Measurements from ENCODE around the gene ABHD17B.
"Not testable (repeated sequence)": the region's sequence is repeated elsewhere in the genome, so short reads cannot be mapped to it uniquely, and the experiment has no call there.

ABHD17B gene

DNA sequence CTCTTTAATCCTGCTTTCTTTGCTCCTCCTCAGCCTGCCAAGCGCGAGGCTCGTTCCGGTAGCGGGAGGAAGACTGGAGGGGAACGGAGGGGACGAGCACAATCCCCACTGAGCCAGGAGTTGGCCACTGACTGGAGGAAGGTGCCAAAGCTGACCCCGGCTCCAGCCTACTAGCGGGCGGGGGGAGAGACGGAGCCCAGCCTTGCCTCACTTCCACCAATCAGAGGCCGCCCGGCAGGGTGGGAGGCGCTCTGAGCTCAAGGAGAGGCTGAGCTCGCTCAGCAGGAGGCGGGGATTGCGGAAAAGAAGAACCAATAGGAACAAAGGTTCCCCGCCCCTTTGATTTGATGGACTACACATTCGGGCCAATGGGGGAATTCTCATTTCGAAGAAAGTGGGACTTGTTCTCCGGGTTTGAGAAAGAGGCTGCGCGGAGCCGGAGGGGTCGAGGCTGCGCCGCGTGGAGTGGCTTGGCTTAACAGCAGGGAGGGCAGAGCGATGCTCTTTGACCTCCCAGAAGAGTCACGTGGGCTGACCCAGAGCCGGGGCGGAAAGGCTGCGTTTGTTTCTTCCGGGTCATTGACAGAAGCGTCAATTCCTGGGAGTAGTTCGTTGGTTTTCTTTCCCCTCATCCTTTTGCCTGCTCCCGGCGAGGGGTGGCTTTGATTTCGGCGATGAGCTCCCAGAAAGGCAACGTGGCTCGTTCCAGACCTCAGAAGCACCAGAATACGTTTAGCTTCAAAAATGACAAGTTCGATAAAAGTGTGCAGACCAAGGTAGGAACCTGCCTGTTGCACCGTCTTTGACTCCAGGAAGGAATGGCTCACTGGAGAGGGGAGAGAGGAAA lies at the start of gene ABHD17B, which contains the start of gene C9orf85:
ABHD17B (minus strand) TSS at position 133 of the 847 bp plus-strand sequence. CDS start 36,113 bp downstream, outside the sequence.
C9orf85 (plus strand) TSS at position 579 of the 847 bp plus-strand sequence; CDS start at position 675, 96 bp downstream.
- DNase-seq: peak; percentile 100

- no peak for DNase-seq
These were observed 44.4 kb upstream of the ABHD17B start for GRCh38 chr9:71955300-71955915.

- not testable (repeated sequence) for DNase-seq
These were observed 43.7 kb upstream of the ABHD17B start for GRCh38 chr9:71954652-71955051.

GRCh38 chr9:71944754-71945375 lies 33.9 kb upstream of the ABHD17B start:
- no peak for DNase-seq

DNA sequence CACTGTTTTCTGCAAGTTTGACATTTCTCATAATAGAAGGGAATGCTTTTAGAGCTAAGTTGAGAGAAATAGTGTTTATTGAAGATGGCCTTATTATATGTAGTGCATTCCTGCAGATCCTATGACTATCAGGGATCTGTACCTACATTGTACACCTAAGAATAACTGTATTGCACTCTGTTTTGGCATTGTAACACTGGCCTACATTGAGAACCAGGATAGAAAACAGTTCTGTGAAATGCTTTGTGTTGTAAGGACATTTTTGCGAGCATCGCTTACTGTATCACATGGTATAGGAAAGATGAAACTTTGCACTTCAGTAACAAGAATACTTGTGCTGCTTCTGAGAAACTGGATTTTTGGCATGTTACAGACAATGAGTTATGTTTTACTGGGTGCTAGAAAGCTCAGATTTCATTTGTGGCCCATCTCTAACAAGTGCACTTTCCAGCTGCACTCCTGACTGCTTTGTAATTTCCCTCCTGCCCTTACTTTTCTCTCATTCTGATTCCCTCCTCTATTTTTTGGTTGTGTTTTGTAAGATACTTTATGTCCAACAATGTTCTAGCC lies 31.1 kb upstream of the ABHD17B start:
- no peak for DNase-seq

- DNase-seq: no peak
These were observed 30.1 kb upstream of the ABHD17B start for GRCh38 chr9:71941060-71941568.

DNA sequence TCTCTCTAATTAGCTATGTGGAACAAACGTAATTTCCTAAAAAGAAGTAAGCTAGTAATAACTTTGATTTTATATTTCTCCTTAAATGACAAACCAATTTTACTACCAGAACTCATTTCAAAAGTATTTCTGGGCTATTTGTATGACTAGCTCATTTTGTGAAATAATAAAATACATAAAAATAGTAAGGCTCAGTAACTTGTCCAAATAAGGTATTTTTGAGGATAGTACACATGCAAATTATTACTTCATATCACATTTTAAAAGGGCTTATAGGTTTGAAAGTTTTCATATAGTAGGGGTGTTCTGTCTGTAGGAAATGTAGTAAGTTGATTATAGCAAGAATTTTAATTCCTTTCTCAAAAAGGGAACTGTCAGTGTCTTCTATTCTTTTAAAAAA lies 26.9 kb upstream of the ABHD17B start:
- no peak for DNase-seq

DNA sequence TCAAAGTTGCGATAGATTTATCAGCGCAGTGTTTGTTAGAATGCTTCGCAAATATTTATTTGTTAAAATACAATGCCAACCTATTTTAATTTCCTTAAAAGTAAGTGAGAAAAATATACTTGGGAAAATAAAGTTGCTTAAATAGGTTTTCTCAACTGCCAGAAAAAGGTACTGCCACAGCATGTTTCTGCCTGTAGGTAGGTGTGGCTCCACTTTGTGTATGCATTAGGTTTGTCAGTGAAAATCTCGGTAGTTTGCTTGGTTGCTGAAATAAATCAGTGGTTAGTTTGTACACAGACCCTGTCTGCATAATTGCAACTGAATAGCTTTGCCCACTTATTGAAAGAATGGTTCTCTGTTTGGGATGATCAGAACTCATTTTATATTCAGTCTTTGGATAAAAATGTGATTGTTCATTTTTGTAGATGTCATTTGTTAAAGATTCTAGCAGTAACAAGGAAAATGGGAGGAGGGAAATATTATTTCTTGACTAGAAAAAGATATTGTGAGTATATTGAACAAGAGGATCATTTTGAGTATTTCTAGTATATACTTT lies 26.2 kb upstream of the ABHD17B start:
- no peak for DNase-seq

- DNase-seq: no peak
These were observed 25.1 kb upstream of the ABHD17B start for GRCh38 chr9:71936066-71936465.

GRCh38 chr9:71931166-71931565 lies 20.2 kb upstream of the ABHD17B start:
- no peak for DNase-seq

- DNase-seq: no peak
These were observed 18.9 kb upstream of the ABHD17B start for GRCh38 chr9:71929791-71930440.

- no peak for DNase-seq
These were observed 18.2 kb upstream of the ABHD17B start for GRCh38 chr9:71929223-71929622.

DNA sequence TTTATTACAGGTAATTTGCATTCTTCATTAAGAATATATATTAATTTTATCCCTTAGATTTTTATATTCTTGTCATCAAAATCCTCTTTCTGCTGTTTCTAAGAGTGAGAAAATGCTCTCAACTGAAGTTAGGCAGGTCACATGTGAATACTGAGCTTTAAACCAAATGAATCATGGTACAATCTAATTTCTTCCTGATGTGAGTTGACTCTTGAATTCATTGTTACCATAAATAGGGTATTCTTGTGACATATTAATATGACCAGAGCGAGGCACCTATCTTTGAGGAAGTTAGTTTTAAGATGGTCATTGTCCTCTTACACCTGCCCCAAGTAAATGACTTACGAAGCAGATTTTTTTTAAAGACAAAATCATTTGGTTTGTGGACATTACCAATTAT lies 17.8 kb upstream of the ABHD17B start:
- no peak for DNase-seq

- no peak for DNase-seq
These were observed 17.4 kb upstream of the ABHD17B start for GRCh38 chr9:71928376-71928775.

GRCh38 chr9:71925834-71926233 lies 14.8 kb upstream of the ABHD17B start:
- no peak for DNase-seq

DNA sequence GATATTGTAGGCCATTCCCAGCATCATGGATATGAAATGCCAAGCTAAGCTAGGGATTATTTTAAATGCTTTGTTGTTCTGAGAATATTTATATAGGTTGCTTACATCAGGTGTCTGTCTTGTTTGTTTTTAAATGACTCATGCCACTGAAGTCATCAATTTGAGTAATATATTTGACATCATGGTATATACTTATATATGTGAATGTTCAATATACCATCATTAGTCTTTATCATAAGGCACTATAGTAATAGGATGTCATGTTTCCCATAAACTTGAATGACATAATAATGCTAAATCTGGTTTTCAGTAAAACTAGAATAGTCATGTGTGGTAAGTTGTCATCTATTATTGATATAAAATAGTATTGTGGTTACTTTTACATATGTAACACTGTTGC lies 13.6 kb upstream of the ABHD17B start:
- no peak for DNase-seq

DNA sequence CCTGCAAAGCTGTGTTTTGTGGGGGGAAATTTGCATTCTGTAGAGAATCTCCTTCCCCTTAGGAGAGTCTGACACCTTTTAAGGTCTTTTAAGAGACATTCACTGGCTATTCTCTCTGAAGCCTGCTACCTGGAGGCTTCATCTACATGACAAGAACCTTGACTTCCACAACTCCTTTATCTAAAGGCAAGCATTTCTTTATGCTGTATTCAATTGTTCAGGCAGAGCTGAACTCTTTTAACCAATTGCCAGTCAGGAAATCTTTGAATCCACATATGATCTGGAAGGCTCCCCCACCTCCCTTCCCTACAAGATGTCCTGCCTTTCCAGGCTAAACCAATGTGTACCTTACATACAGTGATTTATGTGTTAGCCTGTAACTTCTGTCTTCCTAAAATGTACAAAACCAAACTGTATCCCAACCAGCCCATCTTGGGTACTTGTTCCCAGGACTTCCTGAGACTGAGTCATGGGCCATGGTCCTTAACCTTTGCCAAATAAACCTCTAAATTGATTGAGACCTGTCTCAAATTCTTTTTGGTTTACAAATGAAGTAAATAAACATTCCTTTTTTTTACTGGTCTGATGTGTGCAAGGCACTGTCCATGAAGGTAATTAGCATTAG lies 10.3 kb upstream of the ABHD17B start:
- DNase-seq: no peak

- no peak for DNase-seq
These were observed 9.6 kb upstream of the ABHD17B start for GRCh38 chr9:71920456-71921189.

GRCh38 chr9:71918419-71918818 lies 7.4 kb upstream of the ABHD17B start:
- no peak for DNase-seq

DNA sequence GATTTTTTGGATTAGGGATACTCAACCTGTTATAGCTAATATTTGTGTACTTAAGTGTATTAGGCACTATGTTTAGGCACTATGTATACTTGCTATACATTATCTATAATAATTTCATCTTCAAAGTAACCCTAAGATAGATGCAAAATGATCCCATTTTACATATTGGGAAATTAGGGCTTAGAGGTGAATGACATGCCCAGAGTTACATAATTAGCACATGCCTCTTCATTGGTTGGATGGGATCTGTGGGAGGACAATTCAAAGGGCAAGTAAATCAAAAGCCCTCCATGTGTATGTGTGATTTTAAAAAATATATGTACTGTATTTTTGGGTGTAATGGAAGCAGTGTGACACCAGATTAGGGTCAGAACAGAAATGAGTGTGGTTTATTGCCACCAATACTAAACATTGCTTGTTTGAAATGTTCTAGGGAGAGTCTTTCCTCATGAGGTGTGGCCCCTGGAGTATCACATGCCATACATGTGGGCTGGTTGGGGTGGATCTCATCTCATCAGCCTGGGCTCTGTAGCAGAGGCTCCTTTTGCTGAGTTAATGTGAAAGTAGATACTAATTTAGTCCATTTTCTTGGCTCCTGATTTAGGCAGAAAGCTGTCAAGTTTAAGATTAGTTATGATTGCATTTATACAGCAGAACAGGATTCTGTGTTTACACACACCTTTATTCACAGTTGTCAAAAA lies 6.0 kb upstream of the ABHD17B start:
- no peak for DNase-seq
